Heart left ventricle (tissue), 16 donors: ENCODE data around the gene PRKN. TPM values are rescaled to one million over a fixed set of nuclear protein-coding genes. Genes with fewer than 3 reads are reported as not detected.

Experiments used
- ATAC-seq, 4 donors: fragments of 200-7000 bp; cut with Tn5 transposase; one replicate each; pipeline ENCODE4 v1.9.1; 2020 to 2022; ENCODE audit warnings: moderate library complexity in 4 of 4, mild to moderate bottlenecking in 3 of 4, moderate number of reproducible peaks in 1 of 4
- DNase-seq, 5 donors: peaks; one replicate each; pipeline ENCODE4 v3.0.0-alpha.2; 2020
- H3K27ac ChIP-seq, 12 donors: fragments of 200-600 bp; sonication (generic) in 4 of 12; one replicate each; pipeline versions ENCODE4 v1.5.0 to v1.8.0; 2016 to 2022; ENCODE audit warnings: mild to moderate bottlenecking in 2 of 12
- H3K27me3 ChIP-seq, 9 donors: fragments of 200-600 bp; sonication (generic) in 2 of 9; one replicate each; pipeline versions ENCODE4 v1.5.1 to v1.8.0; 2016 to 2022; ENCODE audit warnings: mild to moderate bottlenecking in 3 of 9
- H3K36me3 ChIP-seq, 9 donors: fragments of 200-600 bp; sonication (generic) in 2 of 9; one replicate each; pipeline versions ENCODE4 v1.5.0 to v1.8.0; 2018 to 2022; ENCODE audit warnings: mild to moderate bottlenecking in 2 of 9
- H3K4me1 ChIP-seq, 12 donors: fragments of 200-600 bp; sonication (generic) in 4 of 12; one replicate each; pipeline versions ENCODE4 v1.5.0 to v1.8.0; 2016 to 2022; ENCODE audit warnings: mild to moderate bottlenecking in 3 of 12
- H3K4me3 ChIP-seq, 12 donors: fragments of 200-600 bp; sonication (generic) in 4 of 12; one replicate each; pipeline versions ENCODE4 v1.5.0 to v1.8.0; 2017 to 2022; ENCODE audit warnings: mild to moderate bottlenecking in 9 of 12, moderate library complexity in 4 of 12
- H3K9me3 ChIP-seq, 12 donors: fragments of 200-600 bp; sonication (generic) in 4 of 12; one replicate each; pipeline versions ENCODE4 v1.5.0 to v1.8.0; 2016 to 2022; ENCODE audit warnings: mild to moderate bottlenecking in 1 of 12
- CTCF ChIP-seq, 12 donors: fragments of 200-600 bp; sonication (generic) in 4 of 12; IDR thresholded peaks; one replicate each; pipeline versions ENCODE4 v1.5.0 to v1.8.0; 2018 to 2022; ENCODE audit warnings: antibody characterized with exemption in 12 of 12, mild to moderate bottlenecking in 5 of 12
- POLR2A ChIP-seq, 2 donors: fragments of 450-650 bp; IDR thresholded peaks; one replicate each; pipeline ENCODE4 v1.6.1; 2017; ENCODE audit warnings: antibody characterized with exemption in 2 of 2, mild to moderate bottlenecking in 2 of 2, moderate library complexity in 2 of 2
- WGBS, 4 donors: extraction: QIAGEN DNeasy Blood & Tissue Kit in 2 of 4; methylation state at CpG; one replicate each; pipeline versions ENCODE4 v1.1.5 to v1.1.7; 2013 to 2018; 5-methylcytosine and 5-hydroxymethylcytosine counted together
- intact Hi-C, 10 donors: fragments of 100-400 bp; cut with DNase I; formaldehyde crosslinking; loops; one replicate each; pipeline versions ENCODE4 v1.11.1 to v1.14.2; 2022
- polyA plus RNA-seq, 2 donors: library from polyadenylated mRNA; stranded (reverse); fragments of 200-250 nt; gene quantifications; one replicate each; pipeline ENCODE4 v1.2.3, GENCODE V29; 2013
- total RNA-seq, 9 donors: library from RNA; depleted of rRNA in 2 of 9; stranded (reverse); fragments of >200 nt in 2 of 9; fragmentation: NEBNext Ultra II Directional in 3 of 9; extraction: Animal tissue kit (Norgen Biotek cat#: 25700) in 3 of 9; gene quantifications; one replicate each; pipeline versions ENCODE4 v1.1.0 to v1.2.4, GENCODE V29; 2016 to 2023
- donor health status: ischemic (EF 13 %, LVEDD 7.1; RV severe dilation, severe dysfunction).
- donor health status: healthy with polysubstance abuse.
- donor health status: DM: no; HTN: yes; CAD: no.
- donor health status: DM: no; HTN: no; CAD: no.
- donor health status: ischemic (EF 25% LVEDD 6.9; RV normal size, moderate dysfunction).
- donor health status: ischemic (EF 25% LVEDD 5.7; RV mildly dilated, moderate dysfunction).
- donor health status: healthy.
- donor health status: DM: yes; HTN: yes; CAD: no.
- donor health status: ischemic (EF 35%, LVEDD 5.7; RV mildly dilated, moderate dysfunction).
- donor health status: nonischemic (EF 11% LVEDD 7.7; RV severe dilation, severe dysfunction).
- donor health status: DM: yes; HTN: yes; CAD: no.
- donor health status: PGD.
- donor health status: ischemic (EF 29% LVEDD 5.4; RV normal size, mild dysfunction).
- donor health status: nonischemic (EF 23%, LVEDD 6.1; RV moderate dilation, normal function).

PRKN gene
- total and polyA plus RNA-seq, 11 donors: 3.4 to 32.5 (median 21.2) TPM

GRCh38 chr6:162442687-162443086 lies 284.9 kb downstream of the PRKN start:
- TF ChIP-seq POLR2A (IDR thresholded peaks at IDR 0.05) (no peak), CTCF (IDR thresholded peaks at IDR 0.05) (peak; percentile 22 to 54 (median 43))
- Histone ChIP-seq H3K4me3 (no peak overlapping the region), H3K9me3 (peaks cover 0 to 14% (median 4%) of the 10 kb centered on the region in 12 donors), H3K36me3 (no peaks in the 10 kb centered on the region), H3K27me3 (no peaks in the 10 kb centered on the region), H3K4me1 (peaks cover 0 to 2% (median 0%) of the 10 kb centered on the region in 12 donors), H3K27ac (no peak overlapping the region)
- intact Hi-C loops: loop anchor here in 8 of 10 donors (5.0 to 10.0 kb wide), 3 partner anchors 285 to 295 kb away; partner anchors contain the start of genes PACRG (in 1 of the 8) and PRKN (in 1 of the 8)
- ATAC-seq (peak; percentile 74 to 84 (median 77)), DNase-seq (no peak)
- WGBS, 4 donors: 65 to 74% (median 69%) methylated on average over 6 of the region's 6 CpGs

- ATAC-seq (no peak), DNase-seq (no peak)
- H3K4me1 ChIP-seq: peaks cover 0 to 2% (median 0%) of the 10 kb centered on the region in 12 donors
- intact Hi-C loops: loop anchor here in 8 of 10 donors (5.0 to 10.0 kb wide), 3 partner anchors 285 to 295 kb away; partner anchors contain the start of genes PACRG (in 1 of the 8) and PRKN (in 1 of the 8)
- H3K36me3 ChIP-seq: no peaks in the 10 kb centered on the region
- H3K27ac ChIP-seq: no peak overlapping the region
- no peaks in the 10 kb centered on the region for H3K27me3 ChIP-seq
- TF ChIP-seq POLR2A (IDR thresholded peaks at IDR 0.05): no peak
- WGBS, 4 donors: 77 to 93% (median 89%) methylated on average over 5 of the region's 5 CpGs
- H3K9me3 ChIP-seq: peaks cover 0 to 19% (median 7%) of the 10 kb centered on the region in 12 donors
- no peak overlapping the region for H3K4me3 ChIP-seq
Observed at GRCh38 chr6:162441991-162442390, 285.6 kb downstream of the PRKN start.

- peaks cover 0 to 2% (median 0%) of the 10 kb centered on the region in 12 donors for H3K4me1 ChIP-seq
- H3K9me3 ChIP-seq: peaks cover 0 to 19% (median 7%) of the 10 kb centered on the region in 12 donors
- H3K27ac ChIP-seq: no peak overlapping the region
- intact Hi-C loops: no loop called here
- WGBS, 4 donors: 49 to 69% (median 56%) methylated on average over 2 of the region's 2 CpGs
- no peaks in the 10 kb centered on the region for H3K27me3 ChIP-seq
- DNase-seq (no peak), ATAC-seq (no peak)
- H3K4me3 ChIP-seq: no peak overlapping the region
- no peaks in the 10 kb centered on the region for H3K36me3 ChIP-seq
- TF ChIP-seq POLR2A (IDR thresholded peaks at IDR 0.05): no peak
- no peak for TF ChIP-seq CTCF (IDR thresholded peaks at IDR 0.05)
Observed at GRCh38 chr6:162438980-162439379, 288.6 kb downstream of the PRKN start.

- no peaks in the 10 kb centered on the region for H3K4me1 ChIP-seq
- no peak overlapping the region for H3K4me3 ChIP-seq
- no peaks in the 10 kb centered on the region for H3K27me3 ChIP-seq
- TF ChIP-seq CTCF (IDR thresholded peaks at IDR 0.05) (no peak), POLR2A (IDR thresholded peaks at IDR 0.05) (no peak)
- H3K36me3 ChIP-seq: no peaks in the 10 kb centered on the region
- DNase-seq: no peak
- no peak overlapping the region for H3K27ac ChIP-seq
- intact Hi-C loops: no loop called here
- ATAC-seq: no peak
- H3K9me3 ChIP-seq: peaks cover 0 to 19% (median 7%) of the 10 kb centered on the region in 12 donors
Observed at GRCh38 chr6:162435071-162435470, 292.5 kb downstream of the PRKN start.

GRCh38 chr6:162421004-162421403 lies 306.6 kb downstream of the PRKN start:
- H3K27ac ChIP-seq: no peak overlapping the region
- H3K4me1 ChIP-seq: no peaks in the 10 kb centered on the region
- intact Hi-C loops: no loop called here
- H3K4me3 ChIP-seq: no peak overlapping the region
- WGBS, 4 donors: 78 to 89% (median 82%) methylated on average over 4 of the region's 4 CpGs
- ATAC-seq: no peak
- H3K36me3 ChIP-seq: no peaks in the 10 kb centered on the region
- H3K9me3 ChIP-seq: no peaks in the 10 kb centered on the region
- TF ChIP-seq POLR2A (IDR thresholded peaks at IDR 0.05) (no peak), CTCF (IDR thresholded peaks at IDR 0.05) (no peak)
- no peak for DNase-seq
- no peaks in the 10 kb centered on the region for H3K27me3 ChIP-seq
